ENCODE results near the gene LIFR.

LIFR gene

GRCh38 chr5:38443390-38443789, 113.1 kb downstream of the LIFR start:
- no peak for DNase-seq

GRCh38 chr5:38442247-38442573, 114.2 kb downstream of the LIFR start:
- no peak for DNase-seq

GRCh38 chr5:38441453-38442246, 114.8 kb downstream of the LIFR start:
- peak; percentile 24 to 96 (median 76) for DNase-seq

- no peak for DNase-seq
Measured at GRCh38 chr5:38438757-38439156, 117.7 kb downstream of the LIFR start.

- no peak for DNase-seq
Measured at GRCh38 chr5:38434966-38435705, 121.3 kb downstream of the LIFR start.

GRCh38 chr5:38433160-38433861, 123.1 kb downstream of the LIFR start:
- DNase-seq: peak in 2 of 56 donors; percentile 14 to 18

GRCh38 chr5:38431242-38431853, 125.1 kb downstream of the LIFR start:
- DNase-seq: no peak

- no peak for DNase-seq
Measured at GRCh38 chr5:38426986-38427950, 129.2 kb downstream of the LIFR start.

GRCh38 chr5:38426490-38426889, 130.0 kb downstream of the LIFR start:
- DNase-seq: no peak

Measured in amygdala (tissue), 56 donors.